Measurements from ENCODE around the gene FLNB.
"Not testable (repeated sequence)": the region's sequence is repeated elsewhere in the genome, so short reads cannot be mapped to it uniquely, and the experiment has no call there.

FLNB gene

DNA sequence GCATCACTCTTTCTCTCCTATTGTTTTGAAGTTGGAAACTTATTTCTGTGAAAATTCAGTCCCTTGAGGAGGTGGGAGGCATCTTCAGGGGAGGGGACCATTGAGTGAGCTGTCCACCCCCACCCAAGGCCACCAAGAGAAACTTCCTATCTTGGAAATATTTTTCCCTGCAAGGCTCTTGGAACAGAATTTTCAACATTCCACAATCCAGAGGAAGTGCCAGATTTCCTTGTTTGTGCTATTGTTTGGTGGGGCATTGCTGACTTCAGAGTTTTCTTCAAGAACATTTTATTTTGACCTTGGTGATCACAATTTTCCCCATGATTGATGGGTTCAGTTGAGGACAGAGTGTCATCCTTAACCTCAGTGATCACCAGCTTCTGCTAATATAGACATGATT lies 190.6 kb downstream of the FLNB start:
- H4K91ac ChIP-seq (ENCODE audit: low read length), result no peak overlapping the region
- H3K36me3 ChIP-seq (ENCODE audit: control insufficient read depth in 1 of 2, insufficient read depth in 2 of 2, low read depth in 1 of 2, low read length in 2 of 2), result no peaks in the 10 kb centered on the region
- no peak overlapping the region for H2AFZ ChIP-seq (ENCODE audit: low read depth, low read length)
- H3K27me3 ChIP-seq (ENCODE audit: control insufficient read depth in 1 of 2, insufficient read depth in 1 of 2, low read length in 2 of 2), result peaks cover 0 to 16% of the 10 kb centered on the region in 2 experiments
- no peaks in the 10 kb centered on the region for H3K4me1 ChIP-seq (ENCODE audit: control insufficient read depth, insufficient read depth, low read depth, low read length)
- H3K18ac ChIP-seq (ENCODE audit: low read depth in 1 of 2, low read length in 2 of 2), result no peak overlapping the region
- H2BK5ac ChIP-seq (ENCODE audit: low read depth, low read length, poor library complexity, severe bottlenecking), result no peak overlapping the region
- no peak overlapping the region for H4K8ac ChIP-seq (ENCODE audit: low read length)
- no peak overlapping the region for H3K4me3 ChIP-seq (ENCODE audit: insufficient read depth in 1 of 2, low read depth in 1 of 2, low read length in 2 of 2)
- no peak overlapping the region for H3K4me2 ChIP-seq (ENCODE audit: low read length, poor library complexity, severe bottlenecking)
- no peak overlapping the region for H3K23ac ChIP-seq (ENCODE audit: low read length in 2 of 2)
- no peak overlapping the region for H2AK5ac ChIP-seq (ENCODE audit: low read length, severe bottlenecking)
- no peaks in the 10 kb centered on the region for H3K9me3 ChIP-seq (ENCODE audit: control insufficient read depth, low read length)
- H3K79me1 ChIP-seq (replicated peaks; ENCODE audit: low read length, poor library complexity, severe bottlenecking), result no peaks in the 10 kb centered on the region
- no peak overlapping the region for H2BK12ac ChIP-seq (ENCODE audit: low read length in 2 of 2)
- H2BK120ac ChIP-seq (ENCODE audit: low read depth, low read length), result no peak overlapping the region
- no peak overlapping the region for H3K9ac ChIP-seq (ENCODE audit: low read length)
- no peak for DNase-seq
- H3K14ac ChIP-seq (ENCODE audit: low read length in 2 of 2), result no peak overlapping the region
- H3K4ac ChIP-seq (ENCODE audit: low read depth in 1 of 2, low read length in 2 of 2), result no peak overlapping the region
- no peak overlapping the region for H2BK15ac ChIP-seq (ENCODE audit: low read depth, poor library complexity, severe bottlenecking)
- no peak overlapping the region for H3K27ac ChIP-seq (ENCODE audit: low read length, poor library complexity, severe bottlenecking)

- no peak overlapping the region for H2BK120ac ChIP-seq (ENCODE audit: low read depth, low read length)
- no peaks in the 10 kb centered on the region for H3K36me3 ChIP-seq (ENCODE audit: control insufficient read depth in 1 of 2, insufficient read depth in 2 of 2, low read depth in 1 of 2, low read length in 2 of 2)
- H2BK15ac ChIP-seq (ENCODE audit: low read depth, poor library complexity, severe bottlenecking), result no peak overlapping the region
- H3K4ac ChIP-seq (ENCODE audit: low read depth in 1 of 2, low read length in 2 of 2), result no peak overlapping the region
- H2AFZ ChIP-seq (ENCODE audit: low read depth, low read length), result no peak overlapping the region
- H3K27ac ChIP-seq (ENCODE audit: low read length, poor library complexity, severe bottlenecking), result no peak overlapping the region
- H3K4me1 ChIP-seq (ENCODE audit: control insufficient read depth, insufficient read depth, low read depth, low read length), result no peaks in the 10 kb centered on the region
- H3K23ac ChIP-seq (ENCODE audit: low read length in 2 of 2), result no peak overlapping the region
- H3K79me1 ChIP-seq (replicated peaks; ENCODE audit: low read length, poor library complexity, severe bottlenecking), result no peaks in the 10 kb centered on the region
- H2BK5ac ChIP-seq (ENCODE audit: low read depth, low read length, poor library complexity, severe bottlenecking), result no peak overlapping the region
- H4K91ac ChIP-seq (ENCODE audit: low read length), result no peak overlapping the region
- no peak overlapping the region for H4K8ac ChIP-seq (ENCODE audit: low read length)
- DNase-seq, result no peak
- peaks cover 0 to 16% of the 10 kb centered on the region in 2 experiments for H3K27me3 ChIP-seq (ENCODE audit: control insufficient read depth in 1 of 2, insufficient read depth in 1 of 2, low read length in 2 of 2)
- H2BK12ac ChIP-seq (ENCODE audit: low read length in 2 of 2), result no peak overlapping the region
- no peaks in the 10 kb centered on the region for H3K9me3 ChIP-seq (ENCODE audit: control insufficient read depth, low read length)
- H3K4me3 ChIP-seq (ENCODE audit: insufficient read depth in 1 of 2, low read depth in 1 of 2, low read length in 2 of 2), result no peak overlapping the region
- H2AK5ac ChIP-seq (ENCODE audit: low read length, severe bottlenecking), result no peak overlapping the region
- H3K18ac ChIP-seq (ENCODE audit: low read depth in 1 of 2, low read length in 2 of 2), result no peak overlapping the region
- H3K4me2 ChIP-seq (ENCODE audit: low read length, poor library complexity, severe bottlenecking), result no peak overlapping the region
- no peak overlapping the region for H3K9ac ChIP-seq (ENCODE audit: low read length)
- H3K14ac ChIP-seq (ENCODE audit: low read length in 2 of 2), result no peak overlapping the region
Measured at GRCh38 chr3:58200121-58200709, 192.0 kb downstream of the FLNB start.

GRCh38 chr3:58200846-58201355 lies 192.7 kb downstream of the FLNB start:
- WGBS, result 5% methylated on average over 5 of the region's 11 CpGs
- no peak overlapping the region for H3K4ac ChIP-seq (ENCODE audit: low read depth in 1 of 2, low read length in 2 of 2)
- no peak overlapping the region for H2AK5ac ChIP-seq (ENCODE audit: low read length, severe bottlenecking)
- no peak overlapping the region for H2BK15ac ChIP-seq (ENCODE audit: low read depth, poor library complexity, severe bottlenecking)
- peak overlapping the region; percentile 18 for H2AFZ ChIP-seq (ENCODE audit: low read depth, low read length)
- no peak overlapping the region for H3K4me3 ChIP-seq (ENCODE audit: insufficient read depth in 1 of 2, low read depth in 1 of 2, low read length in 2 of 2)
- H3K27me3 ChIP-seq (ENCODE audit: control insufficient read depth in 1 of 2, insufficient read depth in 1 of 2, low read length in 2 of 2), result peaks cover 0 to 16% of the 10 kb centered on the region in 2 experiments
- peak overlapping the region in 1 of 2 experiments; percentile 17 for H3K18ac ChIP-seq (ENCODE audit: low read depth in 1 of 2, low read length in 2 of 2)
- H2BK5ac ChIP-seq (ENCODE audit: low read depth, low read length, poor library complexity, severe bottlenecking), result no peak overlapping the region
- no peaks in the 10 kb centered on the region for H3K36me3 ChIP-seq (ENCODE audit: control insufficient read depth in 1 of 2, insufficient read depth in 2 of 2, low read depth in 1 of 2, low read length in 2 of 2)
- no peak overlapping the region for H2BK12ac ChIP-seq (ENCODE audit: low read length in 2 of 2)
- peak overlapping the region; percentile 62 for H4K91ac ChIP-seq (ENCODE audit: low read length)
- no peak overlapping the region for H3K4me2 ChIP-seq (ENCODE audit: low read length, poor library complexity, severe bottlenecking)
- no peaks in the 10 kb centered on the region for H3K4me1 ChIP-seq (ENCODE audit: control insufficient read depth, insufficient read depth, low read depth, low read length)
- no peak overlapping the region for H3K14ac ChIP-seq (ENCODE audit: low read length in 2 of 2)
- H3K27ac ChIP-seq (ENCODE audit: low read length, poor library complexity, severe bottlenecking), result no peak overlapping the region
- H3K9me3 ChIP-seq (ENCODE audit: control insufficient read depth, low read length), result no peaks in the 10 kb centered on the region
- no peaks in the 10 kb centered on the region for H3K79me1 ChIP-seq (replicated peaks; ENCODE audit: low read length, poor library complexity, severe bottlenecking)
- H2BK120ac ChIP-seq (ENCODE audit: low read depth, low read length), result no peak overlapping the region
- H3K9ac ChIP-seq (ENCODE audit: low read length), result no peak overlapping the region
- no peak overlapping the region for H4K8ac ChIP-seq (ENCODE audit: low read length)
- peak; percentile 24 for DNase-seq
- no peak overlapping the region for H3K23ac ChIP-seq (ENCODE audit: low read length in 2 of 2)

- not testable (repeated sequence) for H3K23ac ChIP-seq (ENCODE audit: low read length in 2 of 2); H3K36me3 ChIP-seq (ENCODE audit: control insufficient read depth in 1 of 2, insufficient read depth in 2 of 2, low read depth in 1 of 2, low read length in 2 of 2); H3K79me1 ChIP-seq (replicated peaks; ENCODE audit: low read length, poor library complexity, severe bottlenecking); H2BK15ac ChIP-seq (ENCODE audit: low read depth, poor library complexity, severe bottlenecking); H2AK5ac ChIP-seq (ENCODE audit: low read length, severe bottlenecking); H2BK12ac ChIP-seq (ENCODE audit: low read length in 2 of 2); H3K27ac ChIP-seq (ENCODE audit: low read length, poor library complexity, severe bottlenecking); H3K18ac ChIP-seq (ENCODE audit: low read depth in 1 of 2, low read length in 2 of 2); H2BK120ac ChIP-seq (ENCODE audit: low read depth, low read length); H3K14ac ChIP-seq (ENCODE audit: low read length in 2 of 2); H3K4me1 ChIP-seq (ENCODE audit: control insufficient read depth, insufficient read depth, low read depth, low read length); H3K9me3 ChIP-seq (ENCODE audit: control insufficient read depth, low read length); H3K9ac ChIP-seq (ENCODE audit: low read length); H3K4ac ChIP-seq (ENCODE audit: low read depth in 1 of 2, low read length in 2 of 2); DNase-seq; H3K4me3 ChIP-seq (ENCODE audit: insufficient read depth in 1 of 2, low read depth in 1 of 2, low read length in 2 of 2); H2BK5ac ChIP-seq (ENCODE audit: low read depth, low read length, poor library complexity, severe bottlenecking); H4K91ac ChIP-seq (ENCODE audit: low read length); H3K4me2 ChIP-seq (ENCODE audit: low read length, poor library complexity, severe bottlenecking); H2AFZ ChIP-seq (ENCODE audit: low read depth, low read length); H4K8ac ChIP-seq (ENCODE audit: low read length)
- WGBS, result 61% methylated on average over 3 of the region's 3 CpGs
- peaks cover 0 to 16% of the 10 kb centered on the region in 2 experiments for H3K27me3 ChIP-seq (ENCODE audit: control insufficient read depth in 1 of 2, insufficient read depth in 1 of 2, low read length in 2 of 2)
Measured at GRCh38 chr3:58201451-58201850, 193.2 kb downstream of the FLNB start.

All from mesenchymal stem cell (in vitro differentiated cells and primary cell).